GM19455 (cell line): ENCODE data around the gene ANKRD13D.
"Not testable (repeated sequence)": the region's sequence is repeated elsewhere in the genome, so short reads cannot be mapped to it uniquely, and the experiment has no call there.

Experiments
- ATAC-seq: cut with Tn5 transposase; IDR thresholded peaks from one replicate; pipeline ENCODE4 v1.9.1; 2021; ENCODE audit not compliant: unreplicated experiment

The ANKRD13D gene

DNA sequence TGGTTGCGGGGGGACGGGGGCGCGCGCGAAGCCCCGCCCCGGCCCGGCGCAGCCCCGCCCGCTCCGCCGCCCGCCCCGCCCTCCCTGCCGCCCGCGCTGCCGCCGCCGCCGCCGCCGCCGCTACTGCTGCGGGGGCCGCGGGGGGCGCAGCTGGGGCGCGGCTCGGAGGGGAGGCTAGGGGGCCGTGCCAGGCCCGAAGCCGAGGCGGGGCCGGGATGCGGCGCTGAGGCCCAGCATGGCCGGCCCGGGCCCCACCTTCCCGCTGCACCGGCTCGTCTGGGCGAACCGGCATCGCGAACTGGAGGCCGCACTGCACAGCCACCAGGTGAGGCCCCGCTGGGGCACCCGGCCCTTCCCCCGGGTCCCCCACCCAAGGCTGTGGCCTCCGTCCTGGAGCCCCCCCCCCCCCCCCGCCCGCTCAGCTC, at the start of gene ANKRD13D:
TSS of gene ANKRD13D (plus strand) at position 78 of the 425 bp plus-strand sequence. CDS start at position 236, 158 bp downstream.
- peak; percentile 46 for ATAC-seq

- ATAC-seq: peak; percentile 87
These were observed 49.1 kb upstream of the ANKRD13D start for GRCh38 chr11:67239783-67240575.

DNA sequence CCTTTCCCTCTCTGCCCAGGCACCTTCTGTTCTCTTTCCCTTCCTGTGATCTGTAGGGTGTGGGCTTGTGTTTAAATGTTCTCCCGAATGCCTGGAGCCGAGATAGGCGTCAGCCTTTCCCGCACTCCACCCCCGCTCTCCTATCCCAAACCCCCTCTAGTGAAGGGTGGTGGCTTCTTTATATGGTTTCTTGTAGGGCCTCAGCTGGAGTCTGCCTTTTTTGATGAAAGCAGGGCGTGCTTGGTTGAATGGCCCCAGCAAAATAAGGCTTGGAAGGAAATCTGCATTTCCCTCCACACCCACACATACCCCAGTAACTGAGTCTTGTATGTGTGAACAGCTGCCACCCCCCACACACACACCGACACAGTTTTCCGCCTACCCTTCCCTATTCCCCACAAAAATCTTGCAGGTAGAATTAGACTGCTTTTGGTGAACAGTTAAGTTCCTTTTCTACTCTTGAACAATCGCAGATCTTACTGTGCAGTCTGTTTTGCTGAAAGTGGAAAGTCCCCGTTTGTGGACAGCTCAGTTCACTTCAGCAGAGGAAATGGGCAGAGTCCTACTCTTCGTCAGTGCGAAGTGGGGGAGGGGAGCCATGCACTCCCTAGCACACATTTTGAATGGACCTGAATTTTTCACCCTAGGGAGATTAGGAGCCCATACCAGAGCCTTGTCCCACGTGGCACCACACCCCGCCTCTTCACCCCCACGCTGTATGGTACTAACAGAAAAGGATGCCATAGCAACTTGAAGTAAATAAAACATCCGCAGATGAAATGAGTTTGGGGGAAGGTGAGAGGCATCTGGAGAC, 48.3 kb upstream of the ANKRD13D start:
- no peak for ATAC-seq

DNA sequence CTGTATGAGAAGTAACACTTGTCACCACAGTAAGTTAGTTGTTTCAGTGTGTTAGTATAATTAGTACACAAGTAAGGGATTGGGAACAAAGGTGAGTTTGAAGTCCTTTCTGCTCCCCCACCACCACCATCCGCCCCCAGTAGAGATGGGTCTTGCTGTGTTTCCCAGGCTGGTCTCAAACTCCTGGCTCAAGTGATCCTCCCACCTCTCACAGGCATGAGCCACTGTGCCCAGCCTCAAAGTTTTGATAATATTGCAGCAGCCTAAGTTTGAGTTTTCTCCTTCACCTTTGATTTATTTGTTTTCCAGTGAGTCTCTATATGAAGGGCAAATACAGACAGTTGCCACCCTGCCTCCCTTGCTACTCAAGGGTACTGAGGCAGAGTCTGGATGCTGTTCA, 46.6 kb upstream of the ANKRD13D start:
- ATAC-seq: no peak

- no peak for ATAC-seq
These were observed 46.1 kb upstream of the ANKRD13D start for GRCh38 chr11:67243051-67243450.

DNA sequence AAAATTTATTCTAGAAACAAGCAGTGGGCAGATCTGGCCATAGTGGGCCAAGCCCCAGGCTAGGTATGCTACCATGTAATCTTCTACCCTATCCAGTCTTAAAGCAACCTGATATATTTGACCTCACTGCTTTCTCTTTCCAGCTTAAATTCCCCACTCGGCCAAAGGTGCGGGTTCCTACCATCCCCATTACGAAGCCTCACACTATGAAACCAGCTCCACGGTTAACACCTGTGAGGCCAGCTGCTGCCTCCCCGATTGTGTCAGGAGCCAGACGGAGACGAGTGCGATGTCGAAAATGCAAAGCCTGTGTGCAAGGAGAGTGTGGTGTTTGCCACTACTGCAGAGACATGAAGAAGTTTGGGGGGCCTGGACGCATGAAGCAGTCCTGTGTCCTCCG, 44.1 kb upstream of the ANKRD13D start:
- no peak for ATAC-seq

DNA sequence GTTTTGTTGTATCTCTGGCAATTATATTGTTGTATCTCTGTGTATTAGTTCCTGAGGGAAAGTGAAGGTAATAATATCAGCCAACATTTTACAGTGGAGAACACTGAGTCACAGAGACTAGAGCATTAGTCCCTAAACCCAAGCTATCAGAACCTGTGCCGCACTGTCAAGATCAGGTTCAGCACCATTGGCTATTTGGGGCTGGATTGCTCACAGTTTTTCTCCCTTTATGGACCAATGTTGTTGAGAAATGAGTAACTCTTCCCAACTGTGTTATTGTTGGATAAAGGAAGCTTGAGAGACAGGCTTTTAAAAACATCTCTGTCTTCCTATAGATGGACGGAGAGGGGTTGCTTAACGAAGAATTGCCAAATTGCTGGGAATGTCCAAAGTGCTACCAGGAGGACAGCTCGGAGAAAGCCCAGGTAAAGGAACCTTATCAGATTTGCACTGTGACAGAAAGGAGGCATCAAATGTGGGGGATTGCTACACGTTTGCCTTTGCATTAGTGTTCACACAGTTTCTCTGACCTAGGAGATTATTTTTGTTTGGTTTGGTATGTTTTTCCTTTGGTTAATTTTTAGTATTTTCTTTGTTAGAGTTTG, 41.1 kb upstream of the ANKRD13D start:
- no peak for ATAC-seq

DNA sequence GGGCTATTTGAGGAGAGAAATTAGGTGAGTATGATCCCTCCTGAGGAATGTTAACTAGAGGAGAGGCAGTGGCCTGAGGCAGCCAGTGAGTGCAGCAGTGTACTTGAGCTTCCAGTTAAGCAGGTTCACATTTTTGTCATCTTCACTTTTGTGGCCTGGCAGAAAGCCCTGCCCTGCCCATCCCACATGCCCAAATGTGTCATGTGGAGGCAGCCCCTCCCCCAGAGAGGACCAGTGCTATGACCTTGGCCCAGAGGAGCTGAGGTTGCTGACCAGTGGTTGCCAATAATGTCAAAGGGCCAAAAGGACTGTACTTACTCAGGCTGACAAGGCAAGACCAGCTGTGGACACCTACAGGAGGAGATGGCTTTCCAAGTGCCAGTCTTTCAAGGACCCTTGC, 40.5 kb upstream of the ANKRD13D start:
- no peak for ATAC-seq

- ATAC-seq: no peak
These were observed 38.8 kb upstream of the ANKRD13D start for GRCh38 chr11:67250059-67251043.

DNA sequence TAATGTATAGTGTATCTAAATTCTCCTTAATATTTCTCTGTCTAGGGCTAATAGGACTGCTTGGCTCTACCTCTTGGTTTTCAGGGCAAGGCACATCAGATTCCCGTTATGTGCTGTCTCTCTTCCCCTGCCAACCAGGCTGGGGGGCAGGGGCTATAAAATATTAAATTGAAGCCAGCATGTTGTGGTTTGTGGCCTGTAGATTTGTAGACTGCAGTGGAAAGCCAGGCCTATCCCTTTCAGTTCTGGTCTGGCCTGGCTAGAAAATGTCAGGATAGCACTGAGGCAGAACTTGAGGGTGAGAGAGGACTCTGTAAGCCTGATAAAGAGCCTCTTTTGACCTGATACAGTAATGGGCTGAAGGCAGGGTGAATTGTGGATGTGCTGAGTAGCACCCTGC, 37.3 kb upstream of the ANKRD13D start:
- ATAC-seq: no peak

DNA sequence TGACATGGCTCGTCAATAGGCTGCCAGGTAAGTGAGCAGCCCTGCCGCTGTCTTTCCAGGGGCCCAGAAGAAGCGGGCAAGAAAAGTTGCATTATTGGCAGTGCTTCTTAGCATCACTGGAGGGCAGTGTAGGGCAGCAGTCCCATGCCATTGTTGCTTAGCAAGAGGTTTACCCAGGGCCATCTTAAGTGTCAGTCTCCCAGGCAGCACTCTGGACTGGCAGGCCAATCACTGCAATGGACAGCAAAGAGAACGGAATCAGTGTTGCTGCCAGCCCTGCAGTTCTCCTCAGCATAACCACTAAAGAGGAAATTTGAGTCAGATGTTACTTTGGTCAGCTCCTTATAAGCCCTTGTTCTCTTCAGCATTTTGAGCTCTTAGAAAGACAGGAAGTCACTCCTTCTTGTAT, 36.3 kb upstream of the ANKRD13D start:
- no peak for ATAC-seq

- ATAC-seq: no peak
These were observed 35.1 kb upstream of the ANKRD13D start for GRCh38 chr11:67253872-67254624.

GRCh38 chr11:67254798-67255197, 34.3 kb upstream of the ANKRD13D start:
- no peak for ATAC-seq

DNA sequence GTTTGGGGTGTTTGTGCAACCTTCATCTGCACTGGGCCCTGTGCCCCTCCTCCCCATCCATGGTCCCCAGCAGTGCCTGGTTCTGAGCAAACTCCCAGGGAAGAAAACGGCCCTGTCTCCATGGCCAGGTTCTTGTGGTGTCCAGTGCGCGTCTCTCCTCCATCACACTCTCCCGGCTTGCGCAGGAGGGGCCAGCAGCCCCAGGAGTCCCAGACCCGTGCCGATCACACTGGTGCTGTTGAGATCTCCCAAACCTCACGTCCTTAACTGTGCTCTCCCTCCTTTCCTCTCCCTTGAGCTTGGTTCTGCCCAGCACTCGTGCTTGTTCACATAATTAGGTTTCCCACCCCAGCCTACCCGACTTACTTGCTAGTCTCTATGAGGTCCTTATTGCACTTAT, 33.8 kb upstream of the ANKRD13D start:
- ATAC-seq: no peak

- no peak for ATAC-seq
These were observed 33.2 kb upstream of the ANKRD13D start for GRCh38 chr11:67255864-67256263.

GRCh38 chr11:67256477-67257135, 32.5 kb upstream of the ANKRD13D start:
- no peak for ATAC-seq

- no peak for ATAC-seq
These were observed 28.7 kb upstream of the ANKRD13D start for GRCh38 chr11:67260406-67260805.

DNA sequence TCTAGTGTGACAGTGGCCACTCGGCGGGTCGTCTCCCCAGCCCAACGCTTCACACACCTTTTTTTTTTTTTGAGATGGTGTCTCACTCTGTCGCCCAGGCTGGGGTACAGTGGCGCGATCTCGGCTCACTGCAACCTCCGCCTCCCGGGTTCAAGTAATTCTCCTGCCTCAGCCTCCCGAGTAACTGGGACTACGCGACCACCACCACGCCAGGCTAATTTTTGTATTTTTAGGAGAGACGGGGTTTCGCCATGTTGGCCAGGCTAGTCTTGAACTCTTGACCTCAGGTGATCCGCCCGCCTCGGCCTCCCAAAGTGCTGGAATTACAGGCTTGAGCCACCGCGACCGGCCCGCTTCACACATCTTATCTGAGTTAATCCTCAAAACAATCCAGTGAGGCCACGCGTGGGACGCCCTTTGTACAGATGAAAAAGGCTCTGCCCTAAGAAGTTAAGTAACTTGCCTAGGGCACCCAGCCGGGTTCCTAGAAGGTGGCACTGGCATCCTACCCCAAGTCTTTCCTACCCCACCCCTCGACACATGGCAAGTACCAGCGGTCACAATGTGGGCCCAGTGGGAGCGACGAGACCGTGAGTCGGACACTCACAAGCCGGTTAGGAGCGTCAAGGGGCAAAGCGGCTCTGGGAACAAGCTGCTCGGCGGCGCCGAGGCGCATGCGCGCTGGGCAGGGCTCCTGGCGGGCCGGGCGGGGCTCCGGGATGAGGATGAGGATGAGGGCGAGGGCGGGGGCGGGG, 28.0 kb upstream of the ANKRD13D start:
- ATAC-seq: not testable (repeated sequence)

DNA sequence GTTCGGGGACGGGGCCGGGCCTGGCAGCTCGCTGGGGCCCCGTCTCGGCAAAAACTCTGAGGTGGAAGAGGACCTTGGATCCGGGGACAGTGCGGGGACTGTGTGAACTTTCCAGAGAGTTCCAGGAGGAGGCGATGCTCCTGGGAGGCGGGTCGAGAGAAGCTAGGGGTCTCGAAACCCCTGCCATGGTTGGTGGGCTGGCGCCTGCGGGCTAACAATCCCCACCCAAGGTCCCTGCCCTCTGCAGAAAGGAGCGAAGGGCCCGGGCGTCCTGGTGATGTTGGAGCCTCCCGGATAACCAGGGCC, 27.5 kb upstream of the ANKRD13D start:
- no peak for ATAC-seq
